GM21526 (cell line): ENCODE data around the gene LMAN1L.

Experiments used
- ATAC-seq: cut with Tn5 transposase; IDR thresholded peaks from one replicate; pipeline ENCODE4 v1.9.1; 2021; ENCODE audit warnings: moderate library complexity; ENCODE audit not compliant: unreplicated experiment, low FRiP score

The LMAN1L gene

GRCh38 chr15:74812533-74812932, at the start of gene LMAN1L:
Gene LMAN1L (plus strand): TSS chr15:74812835. CDS start chr15:74812855, 20 bp downstream.
- ATAC-seq, result no peak

- no peak for ATAC-seq
Observed at GRCh38 chr15:74763416-74763815, 49.2 kb upstream of the LMAN1L start.

GRCh38 chr15:74767167-74768098, 45.2 kb upstream of the LMAN1L start:
- ATAC-seq, result no peak

GRCh38 chr15:74768099-74768770, 44.4 kb upstream of the LMAN1L start:
- no peak for ATAC-seq

GRCh38 chr15:74768771-74769342, 43.8 kb upstream of the LMAN1L start:
- ATAC-seq, result no peak

GRCh38 chr15:74769463-74770025, 43.1 kb upstream of the LMAN1L start:
- ATAC-seq, result no peak

- no peak for ATAC-seq
Observed at GRCh38 chr15:74770211-74770903, 42.3 kb upstream of the LMAN1L start.

GRCh38 chr15:74773329-74773728, 39.3 kb upstream of the LMAN1L start:
- ATAC-seq, result no peak

- ATAC-seq, result no peak
Observed at GRCh38 chr15:74773731-74774252, 38.8 kb upstream of the LMAN1L start.

- ATAC-seq, result no peak
Observed at GRCh38 chr15:74775132-74775562, 37.5 kb upstream of the LMAN1L start.

GRCh38 chr15:74775894-74776293, 36.7 kb upstream of the LMAN1L start:
- no peak for ATAC-seq

GRCh38 chr15:74776821-74777768, 35.5 kb upstream of the LMAN1L start:
- peak; percentile 33 for ATAC-seq

GRCh38 chr15:74777769-74778598, 34.7 kb upstream of the LMAN1L start:
- no peak for ATAC-seq

GRCh38 chr15:74778599-74778970, 34.0 kb upstream of the LMAN1L start:
- no peak for ATAC-seq

GRCh38 chr15:74779162-74779648, 33.4 kb upstream of the LMAN1L start:
- no peak for ATAC-seq

GRCh38 chr15:74780523-74781430, 31.9 kb upstream of the LMAN1L start:
- no peak for ATAC-seq
